DND-41 (cell line): Measurements from ENCODE around the gene ANKRD11.

Source experiments
- ATAC-seq: fragments of 200-7000 bp; cut with Tn5 transposase; 3 replicates; pipeline ENCODE4 v1.9.1; 2021; ENCODE audit warnings: low read depth; ENCODE audit not compliant: insufficient read depth
- DNase-seq: peaks from one replicate; pipeline ENCODE4 v3.0.0-alpha.2; 2020
- H2AFZ ChIP-seq: 2 replicates; pipeline ENCODE4 v1.6.0; 2012; ENCODE audit warnings: low read depth, low read length
- H3K27ac ChIP-seq: 2 replicates; pipeline ENCODE4 v1.5.1; 2012; ENCODE audit warnings: low read length, inconsistent platforms
- H3K27me3 ChIP-seq: fragments of 200-600 bp; sonication (generic); 2 replicates; pipeline ENCODE4 v1.6.0; 2012; ENCODE audit warnings: low read length, mild to moderate bottlenecking, inconsistent platforms; ENCODE audit not compliant: insufficient read depth, poor library complexity
- H3K36me3 ChIP-seq: 2 replicates; pipeline ENCODE4 v1.5.1; 2012; ENCODE audit warnings: low read length, inconsistent platforms; ENCODE audit not compliant: insufficient read depth
- H3K4me1 ChIP-seq: 2 replicates; pipeline ENCODE4 v1.5.1; 2012; ENCODE audit warnings: mild to moderate bottlenecking, low read length; ENCODE audit not compliant: insufficient read depth
- H3K4me2 ChIP-seq: 2 replicates; pipeline ENCODE4 v1.6.0; 2012; ENCODE audit warnings: mild to moderate bottlenecking, moderate library complexity, low read length, inconsistent platforms; ENCODE audit not compliant: insufficient read depth
- H3K4me3 ChIP-seq, 2 experiments: fragments of 200-600 bp in 1 of 2; shearing (Covaris generic) in 1 of 2; 2 replicates each; pipeline ENCODE4 v1.5.1; 2012 to 2016; ENCODE audit warnings: inconsistent platforms in 2 of 2, low read length in 2 of 2, mild to moderate bottlenecking in 2 of 2, low read depth in 1 of 2, moderate library complexity in 1 of 2
- H3K79me2 ChIP-seq: 2 replicates; pipeline ENCODE4 v1.6.0; 2012; ENCODE audit warnings: low read length, inconsistent platforms; ENCODE audit not compliant: insufficient read depth
- H3K9ac ChIP-seq: 2 replicates; pipeline ENCODE4 v1.6.0; 2012; ENCODE audit warnings: low read depth, mild to moderate bottlenecking, inconsistent platforms, low read length, moderate library complexity
- H3K9me3 ChIP-seq: 2 replicates; pipeline ENCODE4 v1.5.1; 2012; ENCODE audit warnings: low read length, moderate library complexity, mild to moderate bottlenecking, inconsistent platforms; ENCODE audit not compliant: insufficient read depth, severe bottlenecking
- H4K20me1 ChIP-seq: 2 replicates; pipeline ENCODE4 v1.6.0; 2012; ENCODE audit warnings: low read length; ENCODE audit not compliant: insufficient read depth
- EZH2 ChIP-seq: IDR thresholded peaks from 3 replicates; pipeline ENCODE4 v1.6.1; 2012; ENCODE audit warnings: borderline replicate concordance, low read depth, mild to moderate bottlenecking, moderate library complexity, low read length, inconsistent platforms; ENCODE audit not compliant: severe bottlenecking
- TF ChIP-seq, protein P1 (sequence below): IDR thresholded peaks from 2 replicates; pipeline ENCODE4 v1.5.1; 2012; ENCODE audit warnings: borderline replicate concordance, low read length, moderate library complexity, mild to moderate bottlenecking; ENCODE audit not compliant: poor library complexity, severe bottlenecking; ENCODE audit errors: extremely low read depth

ANKRD11 gene

DNA sequence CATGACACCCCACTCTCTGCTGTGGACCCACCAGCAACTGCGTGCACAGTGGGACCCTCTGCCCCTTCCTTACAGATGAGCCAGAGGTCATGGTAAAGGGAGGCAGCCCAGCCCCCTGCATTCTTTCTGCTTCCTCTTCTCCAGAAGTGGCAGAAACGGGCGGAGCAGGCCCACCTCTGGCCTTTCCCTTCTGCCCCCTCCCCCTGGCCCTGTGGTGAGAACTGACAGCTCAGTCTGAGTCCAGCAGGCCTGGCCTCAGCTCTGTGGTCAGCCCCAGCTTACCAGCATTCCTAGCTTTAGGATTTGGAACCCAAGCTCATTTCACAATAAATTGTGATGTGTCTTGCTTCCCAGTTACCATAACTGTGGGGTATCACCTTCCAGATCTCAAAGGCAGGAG, 4.8 kb upstream of the ANKRD11 start:
- no peak overlapping the region for H3K4me3 ChIP-seq
- ATAC-seq (no peak), DNase-seq (no peak)
- H3K4me2 ChIP-seq, result no peak overlapping the region
- no peaks in the 10 kb centered on the region for H3K27me3 ChIP-seq
- no peak overlapping the region for H2AFZ ChIP-seq
- H3K9ac ChIP-seq, result no peak overlapping the region
- 0 out of 2 replicates have a peak, but pooled peaks cover 3% of the 10 kb centered on the region for H3K36me3 ChIP-seq
- H3K9me3 ChIP-seq, result no peaks in the 10 kb centered on the region
- H3K4me1 ChIP-seq, result peaks cover 17% of the 10 kb centered on the region
- H4K20me1 ChIP-seq, result peaks cover 15% of the 10 kb centered on the region; the same call in 1 of the 2 replicates
- TF ChIP-seq, protein P1, sequence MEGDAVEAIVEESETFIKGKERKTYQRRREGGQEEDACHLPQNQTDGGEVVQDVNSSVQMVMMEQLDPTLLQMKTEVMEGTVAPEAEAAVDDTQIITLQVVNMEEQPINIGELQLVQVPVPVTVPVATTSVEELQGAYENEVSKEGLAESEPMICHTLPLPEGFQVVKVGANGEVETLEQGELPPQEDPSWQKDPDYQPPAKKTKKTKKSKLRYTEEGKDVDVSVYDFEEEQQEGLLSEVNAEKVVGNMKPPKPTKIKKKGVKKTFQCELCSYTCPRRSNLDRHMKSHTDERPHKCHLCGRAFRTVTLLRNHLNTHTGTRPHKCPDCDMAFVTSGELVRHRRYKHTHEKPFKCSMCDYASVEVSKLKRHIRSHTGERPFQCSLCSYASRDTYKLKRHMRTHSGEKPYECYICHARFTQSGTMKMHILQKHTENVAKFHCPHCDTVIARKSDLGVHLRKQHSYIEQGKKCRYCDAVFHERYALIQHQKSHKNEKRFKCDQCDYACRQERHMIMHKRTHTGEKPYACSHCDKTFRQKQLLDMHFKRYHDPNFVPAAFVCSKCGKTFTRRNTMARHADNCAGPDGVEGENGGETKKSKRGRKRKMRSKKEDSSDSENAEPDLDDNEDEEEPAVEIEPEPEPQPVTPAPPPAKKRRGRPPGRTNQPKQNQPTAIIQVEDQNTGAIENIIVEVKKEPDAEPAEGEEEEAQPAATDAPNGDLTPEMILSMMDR, result no peak
- no peak for TF ChIP-seq EZH2
- no peak overlapping the region for H3K27ac ChIP-seq
- H3K79me2 ChIP-seq, result peaks cover 41% of the 10 kb centered on the region

DNA sequence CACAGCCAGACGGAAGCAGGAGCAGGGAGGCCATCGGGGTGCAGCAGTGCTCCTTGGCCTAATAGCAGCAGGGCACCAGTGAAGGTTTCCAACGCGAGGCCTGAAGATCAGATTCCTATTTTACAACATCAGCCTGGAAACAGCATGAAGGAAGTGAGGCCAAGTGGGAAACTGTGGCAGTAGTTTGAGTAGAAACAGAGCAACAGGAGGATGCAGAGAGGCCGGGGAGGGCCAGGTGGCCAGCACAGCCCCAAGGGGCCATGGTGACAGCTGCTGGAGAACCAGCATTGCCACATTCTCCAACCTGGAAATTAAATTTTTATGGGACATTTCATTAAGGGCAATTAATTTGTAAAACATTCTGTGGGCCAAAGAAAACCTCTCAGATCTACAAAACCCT, 3.4 kb upstream of the ANKRD11 start:
- Histone ChIP-seq H3K36me3 (0 out of 2 replicates have a peak, but pooled peaks cover 2% of the 10 kb centered on the region), H3K79me2 (peaks cover 55% of the 10 kb centered on the region), H4K20me1 (peaks cover 19% of the 10 kb centered on the region), H3K27ac (no peak overlapping the region), H3K27me3 (no peaks in the 10 kb centered on the region), H3K9me3 (no peaks in the 10 kb centered on the region), H3K4me1 (peaks cover 18% of the 10 kb centered on the region), H3K9ac (no peak overlapping the region), H3K4me3 (no peak overlapping the region), H2AFZ (no peak overlapping the region), H3K4me2 (no peak overlapping the region)
- DNase-seq, result no peak
- no peak for TF ChIP-seq EZH2
- TF ChIP-seq, protein P1, result no peak
- ATAC-seq, result no peak

DNA sequence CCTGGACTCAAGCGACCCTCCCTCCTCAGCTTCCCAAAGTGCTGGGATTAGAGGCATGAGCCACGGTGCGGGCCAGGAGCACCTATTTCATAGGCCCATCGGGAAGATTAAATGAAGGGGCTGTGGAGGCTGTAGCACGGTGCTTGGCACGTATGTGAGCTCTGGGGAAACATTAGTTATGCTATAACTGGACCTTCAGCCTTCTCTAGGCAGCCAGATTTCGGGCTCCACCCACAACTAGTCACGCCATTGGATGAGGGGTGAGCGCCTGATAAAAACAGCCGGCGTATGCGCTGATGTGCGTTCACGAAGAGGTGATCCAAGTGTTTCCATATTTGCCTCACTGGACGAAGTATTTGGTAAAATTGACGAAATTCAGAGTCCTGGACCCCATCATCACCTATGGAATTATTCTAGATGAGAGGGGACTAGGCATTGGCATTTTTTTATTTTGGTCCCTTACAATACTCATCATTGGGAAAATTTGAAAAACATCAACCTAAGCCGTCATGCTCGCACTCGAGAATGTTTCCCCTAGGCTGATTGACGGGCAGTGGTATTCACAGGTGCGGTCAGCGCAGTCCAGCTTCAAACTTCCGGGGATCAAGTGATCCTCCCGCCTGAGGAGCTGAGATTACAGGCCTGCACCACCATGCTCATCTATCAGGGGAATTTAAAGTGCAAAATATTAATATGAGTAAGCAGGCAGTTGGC, 1.8 kb upstream of the ANKRD11 start:
- Histone ChIP-seq H3K27ac (peak overlapping the region; percentile 86), H3K4me3 (peak overlapping the region; percentile 84 to 98; a peak in 3 of 4 replicates), H3K4me2 (peak overlapping the region; percentile 94), H3K36me3 (peaks cover 9% of the 10 kb centered on the region), H4K20me1 (peaks cover 35% of the 10 kb centered on the region), H3K27me3 (no peaks in the 10 kb centered on the region), H3K9ac (peak overlapping the region; percentile 86), H2AFZ (no peak overlapping the region), H3K79me2 (peaks cover 71% of the 10 kb centered on the region), H3K4me1 (peaks cover 33% of the 10 kb centered on the region), H3K9me3 (no peaks in the 10 kb centered on the region)
- TF ChIP-seq, protein P1, result no peak
- no peak for TF ChIP-seq EZH2
- ATAC-seq, result no peak
- no peak for DNase-seq
